Osteocyte (in vitro differentiated cells): ENCODE measurements around the gene SMIM29. TPM values are rescaled to one million over a fixed set of nuclear protein-coding genes. Genes with fewer than 3 reads are reported as not detected.

Experiments used
- DNase-seq: peaks from one replicate; pipeline ENCODE4 v3.0.0; 2021; ENCODE audit warnings: mixed read lengths; ENCODE audit not compliant: unreplicated experiment; ENCODE audit errors: extremely low spot score
- H3K27ac Mint-ChIP-seq: one replicate; pipeline ENCODE4 v1.8.0; 2021; ENCODE audit warnings: mild to moderate bottlenecking, mixed read lengths; ENCODE audit not compliant: unreplicated experiment
- H3K27me3 Mint-ChIP-seq: one replicate; pipeline ENCODE4 v1.8.0; 2021; ENCODE audit warnings: mixed read lengths; ENCODE audit not compliant: unreplicated experiment
- H3K36me3 Mint-ChIP-seq: one replicate; pipeline ENCODE4 v1.8.0; 2021; ENCODE audit warnings: mixed read lengths; ENCODE audit not compliant: unreplicated experiment
- H3K4me1 Mint-ChIP-seq: one replicate; pipeline ENCODE4 v1.8.0; 2021; ENCODE audit warnings: mixed read lengths; ENCODE audit not compliant: unreplicated experiment
- H3K4me3 Mint-ChIP-seq: one replicate; pipeline ENCODE4 v1.8.0; 2021; ENCODE audit warnings: mild to moderate bottlenecking, moderate library complexity, mixed read lengths; ENCODE audit not compliant: unreplicated experiment
- H3K9me3 Mint-ChIP-seq: one replicate; pipeline ENCODE4 v1.8.0; 2021; ENCODE audit warnings: mixed read lengths; ENCODE audit not compliant: unreplicated experiment
- CTCF ChIP-seq: fragments of 200-600 bp; sonication (generic); IDR thresholded peaks from 2 replicates; pipeline ENCODE4 v1.5.0; 2021; ENCODE audit warnings: antibody characterized with exemption, mild to moderate bottlenecking, moderate library complexity
- total RNA-seq: library from RNA; stranded (reverse); gene quantifications from 2 replicates; pipeline ENCODE4 v1.2.1, GENCODE V29; 2021

The SMIM29 gene
- total RNA-seq, 1 donor from 2014 or later = 23.2 TPM

GRCh38 chr6:34237722-34238584 lies 10.9 kb downstream of the SMIM29 start:
- peaks cover 21% of the 10 kb centered on the region for H3K4me1 Mint-ChIP-seq
- H3K4me3 Mint-ChIP-seq = peak overlapping the region; percentile 72
- H3K27ac Mint-ChIP-seq = peak overlapping the region; percentile 27
- peaks cover 7% of the 10 kb centered on the region for H3K36me3 Mint-ChIP-seq
- peak; percentile 40 for TF ChIP-seq CTCF
- H3K27me3 Mint-ChIP-seq = no peaks in the 10 kb centered on the region
- H3K9me3 Mint-ChIP-seq = no peaks in the 10 kb centered on the region
- no peak for DNase-seq

GRCh38 chr6:34237316-34237721 lies 11.5 kb downstream of the SMIM29 start:
- Mint-ChIP-seq H3K4me3 (peak overlapping the region; percentile 72), H3K27me3 (no peaks in the 10 kb centered on the region), H3K27ac (no peak overlapping the region), H3K4me1 (peaks cover 15% of the 10 kb centered on the region), H3K9me3 (no peaks in the 10 kb centered on the region), H3K36me3 (peaks cover 7% of the 10 kb centered on the region)
- no peak for TF ChIP-seq CTCF
- no peak for DNase-seq

- H3K4me1 Mint-ChIP-seq = peaks cover 14% of the 10 kb centered on the region
- peaks cover 7% of the 10 kb centered on the region for H3K36me3 Mint-ChIP-seq
- peak within 1 kb of the TSS; percentile 50 for H3K27ac Mint-ChIP-seq
- no peaks in the 10 kb centered on the region for H3K27me3 Mint-ChIP-seq
- TF ChIP-seq CTCF = no peak
- peak; percentile 90 for DNase-seq
- H3K4me3 Mint-ChIP-seq = peak within 1 kb of the TSS; percentile 74
- H3K9me3 Mint-ChIP-seq = no peaks in the 10 kb centered on the region
These were observed 12.1 kb downstream of the SMIM29 start, which contains the start of gene HMGA1 for GRCh38 chr6:34236443-34237315. Gene HMGA1 (plus strand): TSS chr6:34236873. CDS start chr6:34240781, 3,908 bp downstream.

GRCh38 chr6:34236131-34236442 lies 12.7 kb downstream of the SMIM29 start:
- peaks cover 1% of the 10 kb centered on the region for H3K36me3 Mint-ChIP-seq

More at GRCh38 chr6:34236131-34236442, 12.7 kb downstream of the SMIM29 start:
- Mint-ChIP-seq H3K27ac (peak overlapping the region; percentile 50), H3K27me3 (no peaks in the 10 kb centered on the region), H3K9me3 (no peaks in the 10 kb centered on the region), H3K4me1 (peaks cover 14% of the 10 kb centered on the region), H3K4me3 (peak overlapping the region; percentile 74)
- DNase-seq = no peak
- TF ChIP-seq CTCF = no peak
